IPS-18c (cell line): ENCODE data around the gene COL18A1.
"Not testable (repeated sequence)": the region's sequence is repeated elsewhere in the genome, so short reads cannot be mapped to it uniquely, and the experiment has no call there.

ENCODE experiments used
- H3K4me3 ChIP-seq: 2 replicates; pipeline ENCODE4 v1.7.0; 2013; ENCODE audit warnings: low read depth, mild to moderate bottlenecking, low read length, moderate library complexity; ENCODE audit not compliant: insufficient read depth
- H3K9me3 ChIP-seq: one replicate; pipeline ENCODE4 v1.6.1; 2013; ENCODE audit warnings: mild to moderate bottlenecking, low read length, moderate library complexity; ENCODE audit not compliant: control insufficient read depth, insufficient read depth

COL18A1 gene

GRCh38 chr21:45365608-45366241, 39.2 kb upstream of the COL18A1 start:
- Histone ChIP-seq H3K9me3 (no peaks in the 10 kb centered on the region), H3K4me3 (no peak overlapping the region)

GRCh38 chr21:45366476-45366875, 38.5 kb upstream of the COL18A1 start:
- H3K4me3 ChIP-seq, result no peak overlapping the region
- no peaks in the 10 kb centered on the region for H3K9me3 ChIP-seq

- no peaks in the 10 kb centered on the region for H3K9me3 ChIP-seq
- no peak overlapping the region for H3K4me3 ChIP-seq
Observed at GRCh38 chr21:45366931-45367401, 38.0 kb upstream of the COL18A1 start.

- Histone ChIP-seq H3K9me3 (no peaks in the 10 kb centered on the region), H3K4me3 (no peak overlapping the region)
Observed at GRCh38 chr21:45367402-45368351, 37.3 kb upstream of the COL18A1 start.

- not testable (repeated sequence) for H3K4me3 ChIP-seq, H3K9me3 ChIP-seq
Observed at GRCh38 chr21:45369018-45369417, 35.9 kb upstream of the COL18A1 start.

- H3K4me3 ChIP-seq, result no peak overlapping the region
- no peaks in the 10 kb centered on the region for H3K9me3 ChIP-seq
Observed at GRCh38 chr21:45370575-45370974, 34.4 kb upstream of the COL18A1 start.

GRCh38 chr21:45371081-45371480, 33.9 kb upstream of the COL18A1 start:
- no peak overlapping the region for H3K4me3 ChIP-seq
- H3K9me3 ChIP-seq, result no peaks in the 10 kb centered on the region

- H3K9me3 ChIP-seq, result no peaks in the 10 kb centered on the region
Observed at GRCh38 chr21:45371655-45372054, 33.3 kb upstream of the COL18A1 start.

GRCh38 chr21:45372732-45373355, 32.1 kb upstream of the COL18A1 start:
- H3K4me3 ChIP-seq, result no peak overlapping the region
- peaks cover 8% of the 10 kb centered on the region for H3K9me3 ChIP-seq

More at GRCh38 chr21:45371655-45372054, 33.3 kb upstream of the COL18A1 start:
- H3K4me3 ChIP-seq, result no peak overlapping the region

GRCh38 chr21:45373991-45374816, 30.8 kb upstream of the COL18A1 start:
- H3K4me3 ChIP-seq, result no peak overlapping the region
- peaks cover 9% of the 10 kb centered on the region for H3K9me3 ChIP-seq

- peaks cover 9% of the 10 kb centered on the region for H3K9me3 ChIP-seq
- no peak overlapping the region for H3K4me3 ChIP-seq
Observed at GRCh38 chr21:45374826-45375455, 30.0 kb upstream of the COL18A1 start.

- H3K4me3 ChIP-seq, result no peak overlapping the region
- H3K9me3 ChIP-seq, result peaks cover 9% of the 10 kb centered on the region
Observed at GRCh38 chr21:45376459-45377324, 28.3 kb upstream of the COL18A1 start.

- peaks cover 9% of the 10 kb centered on the region for H3K9me3 ChIP-seq
Observed at GRCh38 chr21:45377325-45377709, 27.6 kb upstream of the COL18A1 start.

GRCh38 chr21:45377866-45378257, 27.1 kb upstream of the COL18A1 start:
- Histone ChIP-seq H3K9me3 (peaks cover 9% of the 10 kb centered on the region), H3K4me3 (no peak overlapping the region)

More at GRCh38 chr21:45377325-45377709, 27.6 kb upstream of the COL18A1 start:
- no peak overlapping the region for H3K4me3 ChIP-seq

GRCh38 chr21:45378258-45378966, 26.6 kb upstream of the COL18A1 start:
- no peak overlapping the region; the same call in 1 of the 2 replicates for H3K4me3 ChIP-seq

More at GRCh38 chr21:45378258-45378966, 26.6 kb upstream of the COL18A1 start:
- H3K9me3 ChIP-seq, result peaks cover 9% of the 10 kb centered on the region
